Colonic mucosa (tissue), 4 donors: ENCODE results near the gene MTARC2. TPM values are rescaled to one million over a fixed set of nuclear protein-coding genes. Genes with fewer than 3 reads are reported as not detected.
A peak's percentile ranks its signal among the peaks of the same experiment; 100 is the strongest.

Experiments used
- DNase-seq: peaks from one replicate; pipeline ENCODE4 v3.0.0-alpha.2; 2020
- H3K27ac ChIP-seq: fragments of 200-600 bp; one replicate; pipeline ENCODE4 v1.8.0; 2021
- H3K27me3 ChIP-seq: fragments of 200-600 bp; one replicate; pipeline ENCODE4 v1.8.0; 2021
- H3K36me3 ChIP-seq: fragments of 200-600 bp; one replicate; pipeline ENCODE4 v1.8.0; 2021
- H3K4me1 ChIP-seq: fragments of 200-600 bp; one replicate; pipeline ENCODE4 v1.8.0; 2021; ENCODE audit warnings: mild to moderate bottlenecking
- H3K4me3 ChIP-seq: fragments of 200-600 bp; one replicate; pipeline ENCODE4 v1.8.0; 2021
- H3K9ac ChIP-seq, 2 donors: one replicate each; pipeline ENCODE4 v1.7.0; 2013; ENCODE audit warnings: control low read depth in 2 of 2, low read depth in 2 of 2, low read length in 2 of 2
- H3K9me3 ChIP-seq: fragments of 200-600 bp; one replicate; pipeline ENCODE4 v1.8.0; 2021
- intact Hi-C: fragments of 100-400 bp; cut with DNase I; formaldehyde crosslinking; loops from one replicate; pipeline ENCODE4 v1.14.1; 2022
- total RNA-seq, 2 donors: library from RNA; stranded (reverse); fragmentation: NEBNext Ultra II Directional in 1 of 2; extraction: Animal tissue kit (Norgen Biotek cat#: 25700) in 1 of 2; gene quantifications; one replicate each; pipeline ENCODE4 v1.2.1, GENCODE V29; 2021
- TF ChIP-seq, protein P1 (sequence below): fragments of 200-600 bp; IDR thresholded peaks from one replicate; pipeline ENCODE4 v1.8.0; 2022; ENCODE audit warnings: antibody characterized with exemption, mild to moderate bottlenecking
- donor health status: healthy.
- donor health status: DM: no; HTN: no; CAD: no.
- donor health status: DM: no; HTN: no; CAD: no.

Gene MTARC2
- total RNA-seq, 2 donors from 2014 or later: 28.1 to 32.3 TPM

DNA sequence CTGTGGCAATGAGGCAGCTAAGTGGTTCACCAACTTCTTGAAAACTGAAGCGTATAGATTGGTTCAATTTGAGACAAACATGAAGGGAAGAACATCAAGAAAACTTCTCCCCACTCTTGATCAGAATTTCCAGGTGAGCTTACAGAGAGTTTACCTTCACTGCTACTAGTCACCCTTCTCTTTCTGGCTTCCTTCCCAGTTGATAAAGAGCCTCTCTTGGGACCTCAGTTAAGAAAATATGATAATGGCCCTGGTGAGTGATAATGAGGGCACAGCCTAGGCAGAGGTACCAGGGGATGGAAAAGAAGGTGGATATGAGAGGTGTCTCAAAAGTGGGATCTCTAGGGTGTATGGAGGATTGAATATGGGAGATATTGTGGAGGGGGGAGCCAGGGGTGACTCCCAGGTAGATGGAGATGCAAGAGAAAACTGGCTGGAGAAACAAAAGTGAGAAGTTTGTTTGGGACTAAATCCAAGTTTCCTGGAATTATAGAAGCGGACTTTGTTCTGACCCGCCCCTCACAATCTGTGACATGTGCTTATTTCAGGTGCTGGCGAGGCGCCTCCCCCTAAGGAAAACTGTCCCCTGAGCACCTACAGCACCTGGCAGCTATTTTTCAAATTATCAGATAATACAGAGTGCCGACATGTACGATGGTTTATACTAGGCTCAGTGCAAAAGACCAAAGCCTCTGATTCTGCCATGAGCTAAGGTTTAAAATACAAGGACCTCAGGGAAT lies 13.7 kb downstream of the MTARC2 start:
- intact Hi-C loops: no loop called here
- H3K27ac ChIP-seq: peak overlapping the region; percentile 62
- DNase-seq: peak; percentile 77

DNA sequence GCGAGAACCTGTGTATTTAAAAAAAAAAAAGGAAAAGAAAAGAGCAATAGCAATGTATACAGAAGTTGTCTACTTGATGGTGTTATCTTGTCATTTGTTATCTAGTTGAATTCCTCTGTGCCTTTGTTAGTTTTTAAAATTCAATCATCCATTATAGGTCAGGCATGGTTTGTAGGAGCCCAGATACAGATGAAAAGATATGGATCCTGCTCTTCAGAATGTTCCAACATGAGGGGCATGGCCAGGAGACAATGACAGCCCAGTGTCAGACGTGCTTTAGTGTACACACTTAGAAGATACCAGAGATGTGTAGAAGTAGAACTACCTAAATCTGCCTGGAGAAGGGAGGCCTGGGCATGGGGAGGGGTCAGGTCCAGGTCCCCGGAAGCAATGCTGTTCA lies 16.6 kb downstream of the MTARC2 start:
- peak; percentile 6 for DNase-seq
- no peak overlapping the region for H3K9ac ChIP-seq
- no peak overlapping the region for H3K4me3 ChIP-seq
- H3K27ac ChIP-seq: no peak overlapping the region
- H3K9me3 ChIP-seq: no peaks in the 10 kb centered on the region
- H3K36me3 ChIP-seq: no peaks in the 10 kb centered on the region
- intact Hi-C loops: no loop called here
- TF ChIP-seq, protein P1, sequence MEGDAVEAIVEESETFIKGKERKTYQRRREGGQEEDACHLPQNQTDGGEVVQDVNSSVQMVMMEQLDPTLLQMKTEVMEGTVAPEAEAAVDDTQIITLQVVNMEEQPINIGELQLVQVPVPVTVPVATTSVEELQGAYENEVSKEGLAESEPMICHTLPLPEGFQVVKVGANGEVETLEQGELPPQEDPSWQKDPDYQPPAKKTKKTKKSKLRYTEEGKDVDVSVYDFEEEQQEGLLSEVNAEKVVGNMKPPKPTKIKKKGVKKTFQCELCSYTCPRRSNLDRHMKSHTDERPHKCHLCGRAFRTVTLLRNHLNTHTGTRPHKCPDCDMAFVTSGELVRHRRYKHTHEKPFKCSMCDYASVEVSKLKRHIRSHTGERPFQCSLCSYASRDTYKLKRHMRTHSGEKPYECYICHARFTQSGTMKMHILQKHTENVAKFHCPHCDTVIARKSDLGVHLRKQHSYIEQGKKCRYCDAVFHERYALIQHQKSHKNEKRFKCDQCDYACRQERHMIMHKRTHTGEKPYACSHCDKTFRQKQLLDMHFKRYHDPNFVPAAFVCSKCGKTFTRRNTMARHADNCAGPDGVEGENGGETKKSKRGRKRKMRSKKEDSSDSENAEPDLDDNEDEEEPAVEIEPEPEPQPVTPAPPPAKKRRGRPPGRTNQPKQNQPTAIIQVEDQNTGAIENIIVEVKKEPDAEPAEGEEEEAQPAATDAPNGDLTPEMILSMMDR: no peak
- H3K4me1 ChIP-seq: peaks cover 4% of the 10 kb centered on the region
- H3K27me3 ChIP-seq: no peaks in the 10 kb centered on the region

More for the DNA sequence above, 13.7 kb downstream of the MTARC2 start:
- TF ChIP-seq, protein P1: no peak
- peaks cover 4% of the 10 kb centered on the region for H3K4me1 ChIP-seq
- H3K9ac ChIP-seq: no peak overlapping the region
- H3K9me3 ChIP-seq: no peaks in the 10 kb centered on the region
- H3K36me3 ChIP-seq: no peaks in the 10 kb centered on the region
- no peak overlapping the region for H3K4me3 ChIP-seq
- no peaks in the 10 kb centered on the region for H3K27me3 ChIP-seq

DNA sequence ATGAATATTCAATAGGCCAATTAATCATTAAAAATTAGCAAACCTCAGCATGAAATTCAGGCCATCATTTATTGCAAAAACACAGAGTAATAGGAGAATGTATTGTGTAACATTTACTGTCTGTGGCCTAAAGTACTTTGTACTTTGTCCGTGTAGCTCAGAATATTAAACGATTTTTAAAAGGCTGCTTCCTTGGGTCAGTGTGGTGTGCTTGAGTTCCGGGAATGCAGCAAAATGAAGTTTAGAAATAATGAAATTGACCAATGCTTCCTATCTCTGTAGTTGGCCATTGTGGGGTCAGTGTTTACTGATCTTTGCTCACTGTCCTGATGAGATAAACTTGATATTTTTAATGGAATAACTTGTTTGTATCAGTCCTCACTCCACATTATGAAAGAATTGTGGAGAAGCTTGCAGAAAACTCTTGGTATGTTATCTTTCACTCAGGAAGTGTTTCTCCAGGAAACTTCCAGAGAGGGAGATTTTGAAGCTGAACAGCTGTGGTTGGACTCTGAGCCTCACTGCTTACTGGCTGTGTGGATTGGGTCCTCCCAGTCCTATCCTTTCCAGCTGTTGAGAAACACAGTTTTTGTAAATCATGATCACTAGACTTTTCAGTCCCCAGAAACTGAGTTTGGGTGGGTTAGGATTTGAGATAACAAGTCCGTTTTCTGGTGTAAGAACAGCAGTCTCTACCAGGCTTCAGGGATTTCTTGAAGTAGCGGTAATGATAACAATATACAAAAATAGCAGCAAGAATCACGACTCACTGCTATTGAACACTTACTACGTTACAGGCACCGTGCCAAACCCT lies 19.4 kb downstream of the MTARC2 start:
- intact Hi-C loops: no loop called here
- Histone ChIP-seq H3K9ac (no peak overlapping the region), H3K36me3 (no peaks in the 10 kb centered on the region), H3K27ac (peak overlapping the region; percentile 37), H3K4me1 (peaks cover under 1% of the 10 kb centered on the region), H3K4me3 (no peak overlapping the region), H3K9me3 (no peaks in the 10 kb centered on the region), H3K27me3 (no peaks in the 10 kb centered on the region)
- no peak for DNase-seq
- TF ChIP-seq, protein P1: no peak

DNA sequence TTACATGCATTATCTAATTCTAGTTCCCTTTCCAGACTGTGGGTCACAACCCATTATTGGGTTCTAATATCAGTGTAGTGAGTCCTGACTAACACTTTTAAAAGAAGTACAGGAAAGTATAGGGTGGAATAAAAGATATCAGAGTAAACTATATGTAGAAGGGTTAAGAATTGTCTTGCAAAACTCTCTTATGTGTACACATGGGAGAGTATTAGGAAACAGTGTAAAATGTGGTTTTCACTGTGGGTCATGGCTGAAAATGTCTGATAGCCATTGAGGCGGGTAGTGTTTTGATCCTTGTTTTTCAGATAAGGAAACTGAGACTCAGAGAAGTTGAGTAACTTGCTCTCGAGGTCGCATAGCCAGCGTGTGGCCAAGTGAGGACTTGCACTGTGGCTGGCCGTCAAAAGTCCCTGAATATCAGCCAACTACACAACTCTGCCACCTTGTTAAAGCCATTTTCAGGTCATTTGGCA lies 20.0 kb downstream of the MTARC2 start:
- Histone ChIP-seq H3K4me3 (no peak overlapping the region), H3K9me3 (no peaks in the 10 kb centered on the region), H3K27ac (peak overlapping the region; percentile 37), H3K9ac (no peak overlapping the region), H3K4me1 (no peaks in the 10 kb centered on the region), H3K36me3 (no peaks in the 10 kb centered on the region), H3K27me3 (no peaks in the 10 kb centered on the region)
- TF ChIP-seq, protein P1: no peak
- intact Hi-C loops: no loop called here
- DNase-seq: no peak

DNA sequence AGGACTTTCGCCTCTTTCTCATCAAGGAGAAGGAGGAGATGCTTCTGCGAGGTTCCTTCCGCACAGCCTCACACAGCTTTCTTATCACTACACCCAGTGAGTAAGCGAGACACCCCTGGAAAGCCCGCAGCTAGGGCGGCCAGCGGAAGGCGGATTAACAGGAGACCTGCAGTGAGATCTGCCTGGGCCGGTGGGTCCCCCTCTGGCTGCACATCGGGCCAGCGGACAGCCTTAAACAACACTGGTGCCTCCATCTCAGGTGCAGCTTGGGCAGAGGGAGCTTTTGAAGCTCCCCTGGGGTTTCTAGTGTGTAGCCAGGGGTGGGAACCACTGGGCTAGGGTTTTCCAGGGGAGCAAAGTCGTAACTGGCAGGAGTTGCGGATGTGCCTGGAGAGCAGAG lies 21.1 kb downstream of the MTARC2 start:
- no peak overlapping the region for H3K4me3 ChIP-seq
- peak; percentile 14 for DNase-seq
- no peak overlapping the region for H3K27ac ChIP-seq
- no peaks in the 10 kb centered on the region for H3K27me3 ChIP-seq
- no peaks in the 10 kb centered on the region for H3K9me3 ChIP-seq
- no peaks in the 10 kb centered on the region for H3K4me1 ChIP-seq
- TF ChIP-seq, protein P1: no peak
- no peaks in the 10 kb centered on the region for H3K36me3 ChIP-seq
- H3K9ac ChIP-seq: no peak overlapping the region
- intact Hi-C loops: no loop called here
